ENCODE results near the gene TTC12. TPM values are rescaled to one million over a fixed set of nuclear protein-coding genes. Genes with fewer than 3 reads are reported as not detected.

Gene TTC12
- total RNA-seq, 4 donors from 2014 or later = 2.2 to 14.7 (median 10.8) TPM

- no peak overlapping the region for H3K27ac ChIP-seq
- no peak for DNase-seq
- no peaks in the 10 kb centered on the region for H3K9me3 ChIP-seq
- TF ChIP-seq, protein P1, sequence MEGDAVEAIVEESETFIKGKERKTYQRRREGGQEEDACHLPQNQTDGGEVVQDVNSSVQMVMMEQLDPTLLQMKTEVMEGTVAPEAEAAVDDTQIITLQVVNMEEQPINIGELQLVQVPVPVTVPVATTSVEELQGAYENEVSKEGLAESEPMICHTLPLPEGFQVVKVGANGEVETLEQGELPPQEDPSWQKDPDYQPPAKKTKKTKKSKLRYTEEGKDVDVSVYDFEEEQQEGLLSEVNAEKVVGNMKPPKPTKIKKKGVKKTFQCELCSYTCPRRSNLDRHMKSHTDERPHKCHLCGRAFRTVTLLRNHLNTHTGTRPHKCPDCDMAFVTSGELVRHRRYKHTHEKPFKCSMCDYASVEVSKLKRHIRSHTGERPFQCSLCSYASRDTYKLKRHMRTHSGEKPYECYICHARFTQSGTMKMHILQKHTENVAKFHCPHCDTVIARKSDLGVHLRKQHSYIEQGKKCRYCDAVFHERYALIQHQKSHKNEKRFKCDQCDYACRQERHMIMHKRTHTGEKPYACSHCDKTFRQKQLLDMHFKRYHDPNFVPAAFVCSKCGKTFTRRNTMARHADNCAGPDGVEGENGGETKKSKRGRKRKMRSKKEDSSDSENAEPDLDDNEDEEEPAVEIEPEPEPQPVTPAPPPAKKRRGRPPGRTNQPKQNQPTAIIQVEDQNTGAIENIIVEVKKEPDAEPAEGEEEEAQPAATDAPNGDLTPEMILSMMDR (IDR thresholded peaks at IDR 0.05) = no peak
- TF ChIP-seq POLR2A (IDR thresholded peaks at IDR 0.05) = no peak
- no peak overlapping the region for H3K4me3 ChIP-seq
- WGBS, 2 donors = 76 to 79% methylated on average over 5 to 8 of the region's 24 CpGs
- H3K4me1 ChIP-seq = peaks cover 0 to 8% (median 0%) of the 10 kb centered on the region in 3 donors
- no peaks in the 10 kb centered on the region for H3K36me3 ChIP-seq
- intact Hi-C loops (cut with DNase I) = no loop called here
- peaks cover 0 to 4% (median 0%) of the 10 kb centered on the region in 4 donors for H3K27me3 ChIP-seq
These were observed 84.5 kb downstream of the TTC12 start for GRCh38 chr11:113398669-113399430.

DNA sequence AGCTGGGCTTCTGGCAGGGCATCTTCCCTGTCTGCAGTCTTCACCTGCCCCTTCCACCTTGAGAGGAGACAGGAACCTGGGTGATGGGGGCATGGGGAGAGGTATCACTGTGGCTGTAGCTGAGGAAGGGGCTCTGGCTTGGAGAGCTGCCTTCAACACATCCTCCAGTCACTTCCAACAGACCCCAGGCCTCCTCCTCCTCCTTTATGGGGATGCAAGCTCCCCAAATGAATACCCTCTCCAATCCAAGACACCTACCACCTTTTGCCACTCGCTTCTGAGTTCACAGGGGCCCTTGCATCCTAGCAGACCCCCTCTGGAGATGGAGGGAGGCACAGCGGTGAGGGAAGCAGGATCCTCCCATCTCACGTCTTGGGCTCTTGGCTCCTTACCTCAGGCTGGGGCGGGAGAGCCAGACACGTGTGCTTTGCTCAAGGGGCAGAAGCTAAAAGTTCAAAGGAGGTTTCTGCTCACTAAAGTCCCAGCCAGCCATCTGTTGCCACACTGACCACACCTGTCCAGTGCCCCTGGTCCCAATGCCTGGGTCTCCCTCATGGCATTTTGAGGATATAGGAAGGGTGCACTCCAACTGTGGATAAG is 86.3 kb downstream of the TTC12 start:
- Histone ChIP-seq H3K27ac (no peak overlapping the region), H3K9me3 (no peaks in the 10 kb centered on the region), H3K4me3 (no peak overlapping the region), H3K36me3 (no peaks in the 10 kb centered on the region), H3K4me1 (peaks cover 0 to 8% (median 0%) of the 10 kb centered on the region in 3 donors), H3K27me3 (peaks cover 0 to 4% (median 0%) of the 10 kb centered on the region in 4 donors)
- 90% methylated on average over 3 of the region's 5 CpGs; no CpG with 5 or more reads in 1 of the 2 donors for WGBS, 2 donors
- intact Hi-C loops (cut with DNase I) = no loop called here
- DNase-seq = no peak
- TF ChIP-seq POLR2A (IDR thresholded peaks at IDR 0.05) = no peak
- TF ChIP-seq, protein P1 (IDR thresholded peaks at IDR 0.05) = no peak

DNA sequence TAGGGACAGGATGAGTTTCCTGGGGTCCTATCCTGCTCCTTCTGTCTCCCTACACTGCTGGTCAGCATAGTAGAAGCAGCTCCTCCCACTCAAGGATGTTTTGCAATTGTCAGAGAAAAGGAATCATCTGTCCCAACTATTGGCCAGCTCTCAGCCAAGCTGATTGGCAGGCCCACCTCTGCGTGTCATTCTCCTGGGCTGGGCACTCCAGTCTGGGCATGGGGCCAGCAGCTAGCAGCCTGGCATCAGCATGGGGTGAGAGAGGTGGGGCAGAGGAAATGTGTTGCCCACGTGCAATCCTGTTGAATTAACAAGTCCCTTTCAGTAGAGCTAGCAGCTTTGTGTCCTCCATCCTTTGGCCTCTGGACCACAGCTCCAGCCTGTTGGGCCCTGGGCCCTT is 87.3 kb downstream of the TTC12 start:
- Histone ChIP-seq H3K4me1 (peaks cover 0 to 8% (median 0%) of the 10 kb centered on the region in 3 donors), H3K27ac (no peak overlapping the region), H3K36me3 (no peaks in the 10 kb centered on the region), H3K4me3 (no peak overlapping the region), H3K9me3 (no peaks in the 10 kb centered on the region), H3K27me3 (peaks cover 0 to 4% (median 0%) of the 10 kb centered on the region in 4 donors)
- WGBS, 2 donors = 8 to 14% methylated on average over 1 to 2 of the region's 2 CpGs
- TF ChIP-seq, protein P1 (IDR thresholded peaks at IDR 0.05) = no peak
- TF ChIP-seq POLR2A (IDR thresholded peaks at IDR 0.05) = no peak
- intact Hi-C loops (cut with DNase I) = no loop called here
- DNase-seq = no peak

GRCh38 chr11:113404859-113405430 is 90.6 kb downstream of the TTC12 start:
- no peak for TF ChIP-seq POLR2A (IDR thresholded peaks at IDR 0.05)
- TF ChIP-seq, protein P1 (IDR thresholded peaks at IDR 0.05) = no peak
- intact Hi-C loops (cut with DNase I) = no loop called here
- Histone ChIP-seq H3K4me3 (no peak overlapping the region), H3K27ac (no peak overlapping the region), H3K4me1 (peaks cover 0 to 8% (median 0%) of the 10 kb centered on the region in 3 donors), H3K27me3 (peaks cover 0 to 4% (median 0%) of the 10 kb centered on the region in 4 donors), H3K9me3 (no peaks in the 10 kb centered on the region), H3K36me3 (no peaks in the 10 kb centered on the region)
- WGBS, 2 donors = 28 to 33% methylated on average over 3 to 7 of the region's 7 CpGs
- no peak for DNase-seq

Measured in esophagus squamous epithelium (tissue), 5 donors.